ENCODE measurements around the gene ITPA. TPM values are rescaled to one million over a fixed set of nuclear protein-coding genes. Genes with fewer than 3 reads are reported as not detected.

The ITPA gene
- total and polyA plus RNA-seq, 2 of the 13 experiments (the other 11 are each of a cell fraction or from before 2014, with no cell fraction given): 60.1 to 103 TPM

DNA sequence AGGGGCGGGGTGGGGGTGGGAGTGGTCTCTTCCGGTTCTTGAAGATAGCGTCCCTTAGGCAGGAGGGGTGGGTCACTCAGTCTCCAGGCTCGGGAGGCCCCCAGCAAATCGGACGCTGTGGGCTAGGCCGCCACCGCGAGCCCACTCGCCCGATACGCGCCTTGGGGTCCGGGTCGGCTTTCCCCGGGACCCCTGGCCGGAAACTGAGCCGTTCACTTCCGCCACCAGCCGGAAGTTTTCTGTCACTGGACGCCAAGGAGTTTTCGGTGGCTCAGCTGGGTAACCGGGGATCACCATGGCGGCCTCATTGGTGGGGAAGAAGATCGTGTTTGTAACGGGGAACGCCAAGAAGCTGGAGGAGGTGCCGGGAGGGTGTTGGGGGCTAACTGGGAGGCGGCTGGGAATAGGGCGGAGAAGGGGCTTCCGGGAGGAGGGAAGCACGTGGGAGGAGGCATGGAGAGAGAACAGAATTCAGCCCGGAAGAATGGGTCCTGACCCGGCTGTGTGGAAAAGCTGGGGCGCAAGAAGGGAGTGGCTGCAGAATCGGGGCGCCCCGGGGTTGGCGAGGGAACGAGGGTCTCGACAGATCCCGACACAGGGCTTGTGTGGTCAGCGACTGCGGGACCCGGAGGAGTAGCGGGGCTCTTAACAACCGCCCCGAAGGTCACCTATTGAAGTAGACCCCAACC, at the start of gene ITPA (continued):
- TF ChIP-seq, protein P1, sequence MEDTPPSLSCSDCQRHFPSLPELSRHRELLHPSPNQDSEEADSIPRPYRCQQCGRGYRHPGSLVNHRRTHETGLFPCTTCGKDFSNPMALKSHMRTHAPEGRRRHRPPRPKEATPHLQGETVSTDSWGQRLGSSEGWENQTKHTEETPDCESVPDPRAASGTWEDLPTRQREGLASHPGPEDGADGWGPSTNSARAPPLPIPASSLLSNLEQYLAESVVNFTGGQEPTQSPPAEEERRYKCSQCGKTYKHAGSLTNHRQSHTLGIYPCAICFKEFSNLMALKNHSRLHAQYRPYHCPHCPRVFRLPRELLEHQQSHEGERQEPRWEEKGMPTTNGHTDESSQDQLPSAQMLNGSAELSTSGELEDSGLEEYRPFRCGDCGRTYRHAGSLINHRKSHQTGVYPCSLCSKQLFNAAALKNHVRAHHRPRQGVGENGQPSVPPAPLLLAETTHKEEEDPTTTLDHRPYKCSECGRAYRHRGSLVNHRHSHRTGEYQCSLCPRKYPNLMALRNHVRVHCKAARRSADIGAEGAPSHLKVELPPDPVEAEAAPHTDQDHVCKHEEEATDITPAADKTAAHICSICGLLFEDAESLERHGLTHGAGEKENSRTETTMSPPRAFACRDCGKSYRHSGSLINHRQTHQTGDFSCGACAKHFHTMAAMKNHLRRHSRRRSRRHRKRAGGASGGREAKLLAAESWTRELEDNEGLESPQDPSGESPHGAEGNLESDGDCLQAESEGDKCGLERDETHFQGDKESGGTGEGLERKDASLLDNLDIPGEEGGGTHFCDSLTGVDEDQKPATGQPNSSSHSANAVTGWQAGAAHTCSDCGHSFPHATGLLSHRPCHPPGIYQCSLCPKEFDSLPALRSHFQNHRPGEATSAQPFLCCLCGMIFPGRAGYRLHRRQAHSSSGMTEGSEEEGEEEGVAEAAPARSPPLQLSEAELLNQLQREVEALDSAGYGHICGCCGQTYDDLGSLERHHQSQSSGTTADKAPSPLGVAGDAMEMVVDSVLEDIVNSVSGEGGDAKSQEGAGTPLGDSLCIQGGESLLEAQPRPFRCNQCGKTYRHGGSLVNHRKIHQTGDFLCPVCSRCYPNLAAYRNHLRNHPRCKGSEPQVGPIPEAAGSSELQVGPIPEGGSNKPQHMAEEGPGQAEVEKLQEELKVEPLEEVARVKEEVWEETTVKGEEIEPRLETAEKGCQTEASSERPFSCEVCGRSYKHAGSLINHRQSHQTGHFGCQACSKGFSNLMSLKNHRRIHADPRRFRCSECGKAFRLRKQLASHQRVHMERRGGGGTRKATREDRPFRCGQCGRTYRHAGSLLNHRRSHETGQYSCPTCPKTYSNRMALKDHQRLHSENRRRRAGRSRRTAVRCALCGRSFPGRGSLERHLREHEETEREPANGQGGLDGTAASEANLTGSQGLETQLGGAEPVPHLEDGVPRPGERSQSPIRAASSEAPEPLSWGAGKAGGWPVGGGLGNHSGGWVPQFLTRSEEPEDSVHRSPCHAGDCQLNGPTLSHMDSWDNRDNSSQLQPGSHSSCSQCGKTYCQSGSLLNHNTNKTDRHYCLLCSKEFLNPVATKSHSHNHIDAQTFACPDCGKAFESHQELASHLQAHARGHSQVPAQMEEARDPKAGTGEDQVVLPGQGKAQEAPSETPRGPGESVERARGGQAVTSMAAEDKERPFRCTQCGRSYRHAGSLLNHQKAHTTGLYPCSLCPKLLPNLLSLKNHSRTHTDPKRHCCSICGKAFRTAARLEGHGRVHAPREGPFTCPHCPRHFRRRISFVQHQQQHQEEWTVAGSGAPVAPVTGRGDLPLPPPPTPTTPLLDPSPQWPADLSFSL (CRISPR knock-in tag; IDR thresholded peaks at IDR 0.05): no peak
- TF ChIP-seq ONECUT2 (CRISPR knock-in tag; IDR thresholded peaks at IDR 0.05) (no peak), ZNF224 (CRISPR knock-in tag; IDR thresholded peaks at IDR 0.05) (peak; percentile 51; the same call in 1 of the 2 replicates), SSRP1 (CRISPR knock-in tag; IDR thresholded peaks at IDR 0.05) (peak; percentile 70; the same call in 1 of the 2 replicates), FOXM1 (CRISPR knock-in tag; IDR thresholded peaks at IDR 0.05) (no peak), ZFP90 (CRISPR knock-in tag; IDR thresholded peaks at IDR 0.05; ENCODE audit: borderline replicate concordance) (peak; percentile 72; the same call in 1 of the 2 replicates), NR2F6 (IDR thresholded peaks at IDR 0.05) (no peak), NR2F6 (CRISPR knock-in tag; IDR thresholded peaks at IDR 0.05) (peak; percentile 69; the same call in 1 of the 2 replicates), RNF2 (conservative IDR thresholded peaks at IDR 0.05; ENCODE audit: low read depth) (peak; percentile 43; the same call in 1 of the 2 replicates), ZC3H13 (CRISPR knock-in tag; IDR thresholded peaks at IDR 0.05) (no peak)
- TF ChIP-seq, protein P2, sequence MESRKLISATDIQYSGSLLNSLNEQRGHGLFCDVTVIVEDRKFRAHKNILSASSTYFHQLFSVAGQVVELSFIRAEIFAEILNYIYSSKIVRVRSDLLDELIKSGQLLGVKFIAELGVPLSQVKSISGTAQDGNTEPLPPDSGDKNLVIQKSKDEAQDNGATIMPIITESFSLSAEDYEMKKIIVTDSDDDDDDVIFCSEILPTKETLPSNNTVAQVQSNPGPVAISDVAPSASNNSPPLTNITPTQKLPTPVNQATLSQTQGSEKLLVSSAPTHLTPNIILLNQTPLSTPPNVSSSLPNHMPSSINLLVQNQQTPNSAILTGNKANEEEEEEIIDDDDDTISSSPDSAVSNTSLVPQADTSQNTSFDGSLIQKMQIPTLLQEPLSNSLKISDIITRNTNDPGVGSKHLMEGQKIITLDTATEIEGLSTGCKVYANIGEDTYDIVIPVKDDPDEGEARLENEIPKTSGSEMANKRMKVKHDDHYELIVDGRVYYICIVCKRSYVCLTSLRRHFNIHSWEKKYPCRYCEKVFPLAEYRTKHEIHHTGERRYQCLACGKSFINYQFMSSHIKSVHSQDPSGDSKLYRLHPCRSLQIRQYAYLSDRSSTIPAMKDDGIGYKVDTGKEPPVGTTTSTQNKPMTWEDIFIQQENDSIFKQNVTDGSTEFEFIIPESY (CRISPR knock-in tag; IDR thresholded peaks at IDR 0.05): no peak
- TF ChIP-seq, protein P3, sequence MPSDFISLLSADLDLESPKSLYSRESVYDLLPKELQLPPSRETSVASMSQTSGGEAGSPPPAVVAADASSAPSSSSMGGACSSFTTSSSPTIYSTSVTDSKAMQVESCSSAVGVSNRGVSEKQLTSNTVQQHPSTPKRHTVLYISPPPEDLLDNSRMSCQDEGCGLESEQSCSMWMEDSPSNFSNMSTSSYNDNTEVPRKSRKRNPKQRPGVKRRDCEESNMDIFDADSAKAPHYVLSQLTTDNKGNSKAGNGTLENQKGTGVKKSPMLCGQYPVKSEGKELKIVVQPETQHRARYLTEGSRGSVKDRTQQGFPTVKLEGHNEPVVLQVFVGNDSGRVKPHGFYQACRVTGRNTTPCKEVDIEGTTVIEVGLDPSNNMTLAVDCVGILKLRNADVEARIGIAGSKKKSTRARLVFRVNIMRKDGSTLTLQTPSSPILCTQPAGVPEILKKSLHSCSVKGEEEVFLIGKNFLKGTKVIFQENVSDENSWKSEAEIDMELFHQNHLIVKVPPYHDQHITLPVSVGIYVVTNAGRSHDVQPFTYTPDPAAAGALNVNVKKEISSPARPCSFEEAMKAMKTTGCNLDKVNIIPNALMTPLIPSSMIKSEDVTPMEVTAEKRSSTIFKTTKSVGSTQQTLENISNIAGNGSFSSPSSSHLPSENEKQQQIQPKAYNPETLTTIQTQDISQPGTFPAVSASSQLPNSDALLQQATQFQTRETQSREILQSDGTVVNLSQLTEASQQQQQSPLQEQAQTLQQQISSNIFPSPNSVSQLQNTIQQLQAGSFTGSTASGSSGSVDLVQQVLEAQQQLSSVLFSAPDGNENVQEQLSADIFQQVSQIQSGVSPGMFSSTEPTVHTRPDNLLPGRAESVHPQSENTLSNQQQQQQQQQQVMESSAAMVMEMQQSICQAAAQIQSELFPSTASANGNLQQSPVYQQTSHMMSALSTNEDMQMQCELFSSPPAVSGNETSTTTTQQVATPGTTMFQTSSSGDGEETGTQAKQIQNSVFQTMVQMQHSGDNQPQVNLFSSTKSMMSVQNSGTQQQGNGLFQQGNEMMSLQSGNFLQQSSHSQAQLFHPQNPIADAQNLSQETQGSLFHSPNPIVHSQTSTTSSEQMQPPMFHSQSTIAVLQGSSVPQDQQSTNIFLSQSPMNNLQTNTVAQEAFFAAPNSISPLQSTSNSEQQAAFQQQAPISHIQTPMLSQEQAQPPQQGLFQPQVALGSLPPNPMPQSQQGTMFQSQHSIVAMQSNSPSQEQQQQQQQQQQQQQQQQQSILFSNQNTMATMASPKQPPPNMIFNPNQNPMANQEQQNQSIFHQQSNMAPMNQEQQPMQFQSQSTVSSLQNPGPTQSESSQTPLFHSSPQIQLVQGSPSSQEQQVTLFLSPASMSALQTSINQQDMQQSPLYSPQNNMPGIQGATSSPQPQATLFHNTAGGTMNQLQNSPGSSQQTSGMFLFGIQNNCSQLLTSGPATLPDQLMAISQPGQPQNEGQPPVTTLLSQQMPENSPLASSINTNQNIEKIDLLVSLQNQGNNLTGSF (CRISPR knock-in tag; IDR thresholded peaks at IDR 0.05): peak; percentile 80; the same call in 1 of the 2 replicates
- TF ChIP-seq, protein P4, sequence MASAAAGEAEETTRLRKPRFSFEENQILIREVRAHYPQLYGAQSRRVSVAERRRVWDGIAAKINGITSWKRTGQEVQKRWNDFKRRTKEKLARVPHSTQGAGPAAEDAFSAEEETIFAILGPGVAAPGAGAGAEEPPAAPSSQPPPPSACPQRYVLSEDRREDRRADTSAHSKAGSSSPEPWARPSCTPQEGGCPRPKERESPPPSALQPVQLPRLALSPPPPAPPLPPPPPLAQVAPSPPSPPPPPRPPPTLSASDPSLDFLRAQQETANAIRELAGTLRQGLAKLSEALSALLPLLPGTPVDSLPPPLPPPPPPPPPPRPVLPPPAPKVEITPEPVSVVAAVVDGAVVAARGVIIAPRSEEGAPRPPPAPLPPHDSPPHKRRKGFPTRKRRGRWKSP (CRISPR knock-in tag; IDR thresholded peaks at IDR 0.05): peak; percentile 67; the same call in 1 of the 2 replicates

All from HepG2 (cell line).